HEK293 (cell line): ENCODE data around the gene SPINK2.

Experiments used
- ATF2 ChIP-seq: fragments of 450-650 bp; formaldehyde crosslinking; IDR thresholded peaks from 2 replicates; pipeline ENCODE4 v1.5.1; 2016; ENCODE audit warnings: missing biosample characterization, missing genetic modification characterization, low read depth
- FEZF1 ChIP-seq: fragments of 450-650 bp; formaldehyde crosslinking; IDR thresholded peaks from 2 replicates; pipeline ENCODE4 v1.5.1; 2016; ENCODE audit warnings: missing biosample characterization, missing genetic modification characterization
- MYNN ChIP-seq: fragments of 450-650 bp; formaldehyde crosslinking; IDR thresholded peaks from 2 replicates; pipeline ENCODE4 v1.5.1; 2016; ENCODE audit warnings: missing biosample characterization, missing genetic modification characterization, borderline replicate concordance
- RBAK ChIP-seq: fragments of 450-650 bp; formaldehyde crosslinking; IDR thresholded peaks from 2 replicates; pipeline ENCODE4 v1.5.1; 2016; ENCODE audit warnings: missing biosample characterization, missing genetic modification characterization
- REPIN1 ChIP-seq: fragments of 450-650 bp; formaldehyde crosslinking; IDR thresholded peaks from 2 replicates; pipeline ENCODE4 v1.5.1; 2017; ENCODE audit warnings: missing biosample characterization, missing genetic modification characterization, low read depth
- YY1 ChIP-seq: fragments of 450-650 bp; formaldehyde crosslinking; IDR thresholded peaks from 2 replicates; pipeline ENCODE4 v1.5.1; 2018; ENCODE audit warnings: missing biosample characterization, missing genetic modification characterization
- ZNF148 ChIP-seq: fragments of 450-650 bp; formaldehyde crosslinking; IDR thresholded peaks from 2 replicates; pipeline ENCODE4 v1.5.0; 2017; ENCODE audit warnings: missing biosample characterization, missing genetic modification characterization, borderline replicate concordance
- ZNF23 ChIP-seq: fragments of 450-650 bp; formaldehyde crosslinking; IDR thresholded peaks from 2 replicates; pipeline ENCODE4 v1.5.1; 2016; ENCODE audit warnings: missing biosample characterization, missing genetic modification characterization, borderline replicate concordance
- ZNF280C ChIP-seq: fragments of 450-650 bp; formaldehyde crosslinking; IDR thresholded peaks from 2 replicates; pipeline ENCODE4 v1.5.1; 2016; ENCODE audit warnings: missing biosample characterization, missing genetic modification characterization
- ZNF302 ChIP-seq: fragments of 450-650 bp; formaldehyde crosslinking; IDR thresholded peaks from 2 replicates; pipeline ENCODE4 v1.5.1; 2016; ENCODE audit warnings: missing biosample characterization, missing genetic modification characterization, low read depth
- ZNF37A ChIP-seq: fragments of 450-650 bp; IDR thresholded peaks from 2 replicates; pipeline ENCODE4 v1.5.1; 2018; ENCODE audit warnings: missing biosample characterization, missing genetic modification characterization
- ZNF404 ChIP-seq: fragments of 450-650 bp; formaldehyde crosslinking; IDR thresholded peaks from 2 replicates; pipeline ENCODE4 v1.5.1; 2017; ENCODE audit warnings: missing biosample characterization, missing genetic modification characterization
- ZNF433 ChIP-seq: fragments of 450-650 bp; formaldehyde crosslinking; IDR thresholded peaks from 2 replicates; pipeline ENCODE4 v1.5.1; 2016; ENCODE audit warnings: missing biosample characterization, missing genetic modification characterization, low read depth
- ZNF518A ChIP-seq: fragments of 450-650 bp; formaldehyde crosslinking; conservative IDR thresholded peaks from 2 replicates; pipeline ENCODE4 v1.5.1; 2016; ENCODE audit warnings: low read depth, missing biosample characterization, missing genetic modification characterization
- ZNF560 ChIP-seq: fragments of 450-650 bp; formaldehyde crosslinking; IDR thresholded peaks from 2 replicates; pipeline ENCODE4 v1.5.1; 2017; ENCODE audit warnings: missing biosample characterization, missing genetic modification characterization, borderline replicate concordance
- ZNF792 ChIP-seq: fragments of 450-650 bp; formaldehyde crosslinking; IDR thresholded peaks from 2 replicates; pipeline ENCODE4 v1.5.1; 2016; ENCODE audit warnings: missing biosample characterization, missing genetic modification characterization
- TF ChIP-seq, protein P1 (sequence below): fragments of 450-650 bp; formaldehyde crosslinking; IDR thresholded peaks from 2 replicates; pipeline ENCODE4 v1.5.1; 2016; ENCODE audit warnings: missing biosample characterization, missing genetic modification characterization
- TF ChIP-seq, protein P2 (sequence below): fragments of 450-650 bp; formaldehyde crosslinking; IDR thresholded peaks from 2 replicates; pipeline ENCODE4 v1.5.1; 2016; ENCODE audit warnings: missing biosample characterization, missing genetic modification characterization
- TF ChIP-seq, protein P3 (sequence below): fragments of 450-650 bp; formaldehyde crosslinking; IDR thresholded peaks from 2 replicates; pipeline ENCODE4 v1.5.1; 2016; ENCODE audit warnings: missing biosample characterization, missing genetic modification characterization

The SPINK2 gene

GRCh38 chr4:56799824-56800756 lies 21.4 kb downstream of the SPINK2 start (continued):
- TF ChIP-seq ZNF518A (tag by site-specific recombination) (no peak), ZNF404 (tag by site-specific recombination) (no peak), ZNF792 (tag by site-specific recombination) (no peak), REPIN1 (tag by site-specific recombination) (no peak), ZNF433 (no peak), RBAK (tag by site-specific recombination) (no peak), ATF2 (tag by site-specific recombination) (no peak), ZNF302 (tag by site-specific recombination) (no peak), ZNF23 (tag by site-specific recombination) (no peak), ZNF37A (tag by site-specific recombination) (no peak), ZNF148 (tag by site-specific recombination) (no peak), YY1 (tag by site-specific recombination) (no peak), FEZF1 (tag by site-specific recombination) (no peak), ZNF280C (tag by site-specific recombination) (no peak), MYNN (tag by site-specific recombination) (no peak), ZNF560 (tag by site-specific recombination) (no peak)
- TF ChIP-seq, protein P1, sequence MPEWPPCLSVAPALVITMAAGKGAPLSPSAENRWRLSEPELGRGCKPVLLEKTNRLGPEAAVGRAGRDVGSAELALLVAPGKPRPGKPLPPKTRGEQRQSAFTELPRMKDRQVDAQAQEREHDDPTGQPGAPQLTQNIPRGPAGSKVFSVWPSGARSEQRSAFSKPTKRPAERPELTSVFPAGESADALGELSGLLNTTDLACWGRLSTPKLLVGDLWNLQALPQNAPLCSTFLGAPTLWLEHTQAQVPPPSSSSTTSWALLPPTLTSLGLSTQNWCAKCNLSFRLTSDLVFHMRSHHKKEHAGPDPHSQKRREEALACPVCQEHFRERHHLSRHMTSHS (tag by site-specific recombination): no peak
- TF ChIP-seq, protein P2, sequence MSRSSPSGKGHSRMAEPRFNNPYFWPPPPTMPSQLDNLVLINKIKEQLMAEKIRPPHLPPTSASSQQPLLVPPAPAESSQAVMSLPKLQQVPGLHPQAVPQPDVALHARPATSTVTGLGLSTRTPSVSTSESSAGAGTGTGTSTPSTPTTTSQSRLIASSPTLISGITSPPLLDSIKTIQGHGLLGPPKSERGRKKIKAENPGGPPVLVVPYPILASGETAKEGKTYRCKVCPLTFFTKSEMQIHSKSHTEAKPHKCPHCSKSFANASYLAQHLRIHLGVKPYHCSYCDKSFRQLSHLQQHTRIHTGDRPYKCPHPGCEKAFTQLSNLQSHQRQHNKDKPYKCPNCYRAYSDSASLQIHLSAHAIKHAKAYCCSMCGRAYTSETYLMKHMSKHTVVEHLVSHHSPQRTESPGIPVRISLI (tag by site-specific recombination): no peak
- TF ChIP-seq, protein P3, sequence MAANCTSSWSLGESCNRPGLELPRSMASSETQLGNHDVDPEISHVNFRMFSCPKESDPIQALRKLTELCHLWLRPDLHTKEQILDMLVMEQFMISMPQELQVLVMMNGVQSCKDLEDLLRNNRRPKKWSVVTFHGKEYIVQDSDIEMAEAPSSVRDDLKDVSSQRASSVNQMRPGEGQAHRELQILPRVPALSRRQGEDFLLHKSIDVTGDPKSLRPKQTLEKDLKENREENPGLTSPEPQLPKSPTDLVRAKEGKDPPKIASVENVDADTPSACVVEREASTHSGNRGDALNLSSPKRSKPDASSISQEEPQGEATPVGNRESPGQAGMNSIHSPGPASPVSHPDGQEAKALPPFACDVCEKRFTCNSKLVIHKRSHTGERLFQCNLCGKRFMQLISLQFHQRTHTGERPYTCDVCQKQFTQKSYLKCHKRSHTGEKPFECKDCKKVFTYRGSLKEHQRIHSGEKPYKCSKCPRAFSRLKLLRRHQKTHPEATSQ (tag by site-specific recombination): no peak
